NOMO-1 (cell line): ENCODE results near the gene EPM2A.

ENCODE experiments used
- DNase-seq, 2 experiments: peaks; one replicate each; lab custom pipeline; 2025; ENCODE audit not compliant: unreplicated experiment in 2 of 2; lab: John Stamatoyannopoulos, UW

EPM2A gene

DNA sequence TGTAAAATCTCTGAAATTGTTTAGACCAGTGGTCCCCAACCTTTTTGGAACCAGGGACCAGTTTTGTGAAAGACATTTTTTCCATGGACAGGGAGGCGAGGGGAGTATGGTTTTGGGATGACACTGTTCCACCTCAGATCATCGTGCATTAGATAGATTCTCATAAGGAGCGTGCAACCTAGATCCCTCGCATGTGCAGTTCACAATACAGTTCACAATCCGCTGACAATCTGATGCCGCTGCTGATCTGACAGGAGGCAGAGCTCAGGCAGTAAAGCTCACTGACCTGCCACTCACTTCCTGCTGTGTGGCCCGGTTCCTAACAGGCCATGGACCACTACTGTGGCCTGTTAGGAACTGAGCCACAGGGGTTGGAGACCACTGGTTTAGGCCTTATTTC, 115.2 kb downstream of the EPM2A start:
- DNase-seq = no peak

DNA sequence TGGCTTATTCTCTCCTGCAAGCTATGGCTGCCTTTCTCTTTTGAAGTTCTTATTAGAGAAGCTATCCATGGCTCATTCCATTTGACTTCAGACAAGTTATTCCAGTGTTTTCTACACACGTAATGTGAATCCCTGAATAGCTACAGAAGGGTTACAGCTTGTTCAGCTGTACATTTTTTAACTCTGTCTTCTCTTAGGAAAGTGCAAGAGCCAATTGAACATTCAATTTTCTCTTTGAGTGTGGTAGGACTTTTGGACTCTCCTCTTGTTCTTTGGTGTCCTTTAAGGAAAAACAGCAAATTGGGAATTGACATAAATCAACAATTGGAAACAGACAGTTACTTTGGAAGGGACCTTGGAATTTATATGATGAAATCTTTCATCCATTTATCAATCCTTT, 125.8 kb downstream of the EPM2A start:
- DNase-seq = no peak

DNA sequence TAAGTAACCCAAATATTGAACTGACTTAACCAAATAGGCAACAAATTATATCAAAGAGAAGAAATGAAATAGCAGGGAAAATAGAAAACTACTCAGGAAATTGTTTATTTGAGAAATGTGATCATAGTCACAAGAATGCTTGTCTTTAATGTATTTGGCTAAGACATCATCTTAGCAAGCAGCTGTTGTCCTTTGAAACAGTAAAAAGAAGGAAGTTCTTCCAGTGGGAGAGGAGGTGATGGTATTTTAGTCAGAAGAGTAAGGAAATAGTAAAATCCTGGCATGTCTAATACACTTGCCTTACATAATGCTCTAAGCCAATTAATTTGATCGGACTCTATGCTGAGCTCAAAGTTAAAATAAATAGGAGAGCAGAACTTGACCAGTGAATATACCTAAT, 126.5 kb downstream of the EPM2A start:
- no peak for DNase-seq

DNA sequence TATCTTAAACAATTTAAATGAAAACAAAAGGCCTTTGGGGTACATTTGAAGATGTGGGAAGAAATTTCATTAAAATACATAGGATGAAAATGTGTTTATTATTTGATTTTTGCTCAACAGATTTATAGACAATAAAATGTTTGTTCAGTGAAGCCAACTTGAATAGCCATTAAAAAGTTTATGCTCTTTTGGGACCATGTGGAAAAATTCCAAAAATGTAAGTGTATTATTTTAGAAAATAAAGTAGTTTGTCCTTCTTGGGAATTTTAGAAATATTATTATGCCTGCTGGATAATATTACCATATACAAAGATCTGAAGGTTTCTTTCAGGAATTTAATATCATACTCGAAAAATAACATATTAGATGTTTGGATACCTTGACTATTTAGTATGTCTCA, 131.3 kb downstream of the EPM2A start:
- no peak for DNase-seq

DNA sequence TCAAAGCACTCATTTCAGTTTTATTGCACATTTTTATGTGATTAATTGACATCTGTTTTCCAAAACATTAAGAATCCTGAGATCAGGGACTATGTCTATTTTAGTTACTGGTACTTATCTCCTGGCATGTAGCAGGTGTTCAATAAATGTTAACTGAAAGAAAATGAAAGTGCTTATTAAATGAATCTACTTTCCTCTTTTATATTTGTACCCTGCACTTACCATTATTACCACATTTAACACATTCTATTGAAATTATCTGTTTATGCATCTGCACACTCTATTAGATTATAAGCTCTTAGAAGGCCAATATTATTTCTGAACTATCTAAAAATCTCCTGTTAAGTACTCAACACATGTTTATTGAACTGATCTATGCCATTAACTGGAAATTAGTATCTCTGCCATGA, 131.9 kb downstream of the EPM2A start:
- no peak for DNase-seq

DNA sequence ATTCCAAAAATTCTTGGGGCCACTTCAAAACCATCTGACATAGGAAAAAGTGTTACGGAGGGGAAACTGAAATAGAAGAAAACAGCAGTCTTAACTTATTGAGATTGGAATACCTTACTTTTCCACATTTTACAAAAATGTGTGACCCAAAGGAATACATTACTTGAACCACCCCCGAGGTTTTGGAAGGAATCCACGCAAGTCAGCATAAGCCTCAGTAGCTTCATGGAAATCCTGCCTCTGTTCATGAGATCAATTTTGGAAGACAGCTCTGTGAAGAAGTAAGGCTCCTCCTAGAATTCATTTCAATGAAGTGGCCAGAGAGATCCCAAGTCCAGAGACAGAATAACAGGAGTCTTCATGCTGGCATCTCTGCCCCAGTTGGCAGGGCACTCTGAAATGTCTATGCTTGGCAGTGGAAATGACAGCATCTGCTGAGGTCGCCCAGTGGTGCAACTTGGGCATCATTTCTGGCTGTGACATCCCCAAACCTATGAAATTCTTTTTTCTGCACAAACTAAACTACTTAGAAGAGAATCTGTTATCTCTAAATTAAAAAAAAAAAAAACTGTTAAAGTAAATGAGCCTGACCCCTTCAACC, 132.5 kb downstream of the EPM2A start:
- DNase-seq = no peak

DNA sequence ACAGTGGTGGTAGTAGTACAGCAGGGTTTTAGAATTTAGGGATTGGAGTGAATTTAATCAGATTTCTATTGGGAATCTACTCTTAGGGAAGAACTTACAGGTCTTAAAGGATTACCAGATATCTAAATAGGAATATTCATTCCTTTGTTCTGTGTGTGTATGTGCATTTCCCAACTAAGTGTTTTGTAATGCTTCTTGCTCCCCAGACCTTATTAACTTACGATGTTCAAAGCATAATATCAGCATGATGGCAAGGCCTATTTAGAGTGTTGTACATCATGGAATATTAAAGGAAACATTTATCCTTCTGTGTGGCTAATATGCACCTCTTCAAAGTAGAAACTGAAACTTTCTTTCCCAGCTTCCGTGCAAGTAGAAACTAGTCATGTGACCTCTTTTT, 133.9 kb downstream of the EPM2A start:
- no peak for DNase-seq

DNA sequence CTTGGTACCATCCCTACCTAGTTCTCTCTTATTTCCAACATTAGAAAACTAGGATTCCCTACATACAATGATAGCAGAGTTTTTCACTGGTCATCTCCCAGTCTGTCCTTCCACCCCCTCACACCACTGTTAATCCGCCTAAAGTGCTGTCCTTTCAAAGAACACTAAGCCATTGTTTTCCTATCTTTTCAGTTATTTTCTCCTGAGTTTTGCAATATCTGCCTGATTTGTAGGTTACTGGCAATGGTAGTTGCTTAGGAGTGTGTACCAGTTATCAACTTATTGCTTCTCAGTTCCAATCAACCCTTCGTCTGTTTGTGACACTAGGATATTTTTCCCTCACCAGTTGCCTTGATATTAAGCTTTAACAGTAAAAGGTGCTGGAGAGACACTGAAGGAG, 135.0 kb downstream of the EPM2A start:
- no peak for DNase-seq

DNA sequence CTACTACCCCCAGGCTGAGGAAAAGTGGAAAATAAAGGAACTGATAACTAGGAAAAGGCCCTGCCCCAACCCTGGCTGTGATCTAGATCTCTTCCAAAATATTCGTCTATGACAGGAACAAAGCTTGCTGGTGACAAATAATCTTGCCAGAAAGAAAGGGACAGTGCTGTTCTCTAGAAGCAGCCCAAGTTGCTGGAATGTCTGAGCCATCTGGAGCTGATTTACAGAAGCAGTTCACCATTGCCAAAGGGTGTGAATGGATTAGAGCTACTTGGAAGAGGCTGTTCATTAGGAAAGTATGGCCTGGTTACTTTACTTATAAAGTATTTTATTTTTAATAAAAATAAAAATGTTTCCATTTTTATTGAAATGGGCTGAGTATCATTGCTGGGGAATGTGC, 146.3 kb downstream of the EPM2A start:
- DNase-seq = no peak

DNA sequence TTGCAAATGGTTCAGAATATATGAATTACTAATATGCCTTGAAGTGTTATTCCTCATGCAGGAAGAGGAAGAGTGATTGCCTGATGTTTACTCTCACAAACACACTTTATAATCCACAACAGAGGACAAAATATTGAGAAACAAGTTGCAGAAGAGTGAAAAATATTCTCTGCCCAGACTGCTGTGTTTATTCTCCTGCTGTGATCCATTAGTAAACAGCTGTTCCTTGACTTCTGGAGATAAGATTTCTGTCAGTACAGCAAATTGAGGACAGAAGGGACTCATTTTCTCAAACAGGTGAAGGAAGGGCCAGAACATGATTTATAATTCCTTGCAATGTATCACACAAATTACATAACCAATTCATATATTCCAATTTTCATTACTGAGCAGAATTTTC, 148.0 kb downstream of the EPM2A start:
- DNase-seq = no peak

DNA sequence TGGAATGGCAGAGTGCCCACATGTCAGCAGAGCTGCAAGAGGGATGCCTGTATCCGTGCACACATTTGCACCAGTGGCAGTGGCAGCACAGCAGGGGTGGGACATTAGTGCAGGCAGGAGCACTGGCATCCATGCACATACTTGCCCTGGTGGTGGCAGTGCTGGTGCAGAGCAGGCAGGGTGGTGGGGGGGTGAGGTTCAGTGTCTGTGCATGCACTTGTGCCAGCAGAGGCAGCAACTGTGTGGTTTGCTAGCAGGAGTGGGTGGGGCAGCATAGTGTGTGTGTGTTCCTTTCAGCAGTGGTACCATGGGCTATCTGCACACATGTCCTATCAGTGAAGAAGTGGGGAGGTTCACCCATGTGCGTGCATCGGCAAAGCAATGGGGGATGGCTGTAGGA, 151.6 kb downstream of the EPM2A start:
- DNase-seq = no peak
